ENCODE measurements around the gene TUBGCP6. TPM values are rescaled to one million over a fixed set of nuclear protein-coding genes. Genes with fewer than 3 reads are reported as not detected.

The TUBGCP6 gene
- total RNA-seq, 4 donors from 2014 or later, result 43.8 to 110 (median 73.1) TPM

- intact Hi-C loops (cut with DNase I; ENCODE audit: low total_unique reads), result no loop called here
- peaks cover 0 to 55% (median 24%) of the 10 kb centered on the region in 4 donors for H3K36me3 ChIP-seq
- H3K4me1 ChIP-seq, result no peaks in the 10 kb centered on the region
- 92% methylated on average over 36 of the region's 36 CpGs; no CpG with 5 or more reads in 1 of the 2 donors for WGBS, 2 donors (ENCODE audit: low coverage in 1 of 2)
- TF ChIP-seq EP300 (IDR thresholded peaks at IDR 0.05; ENCODE audit: low read depth) (no peak), POLR2A (IDR thresholded peaks at IDR 0.05) (no peak), CTCF (IDR thresholded peaks at IDR 0.05) (no peak), POLR2AphosphoS5 (IDR thresholded peaks at IDR 0.05) (no peak)
- no peak overlapping the region for H3K27ac ChIP-seq
- in situ Hi-C loops (cut with MboI; ENCODE audit: low pct_ligation_motif_present in 1 of 4, low pct_unique_long_range_greater_than_20kb in 1 of 4, low sequenced_read_pairs in 3 of 4), result no loop called here
- no peaks in the 10 kb centered on the region for H3K27me3 ChIP-seq
- DNase-seq, result no peak
- H3K4me3 ChIP-seq, result no peak overlapping the region
- H3K9me3 ChIP-seq, result no peaks in the 10 kb centered on the region
These were observed 36.5 kb upstream of the TUBGCP6 start for GRCh38 chr22:50281384-50281760.

- in situ Hi-C loops (cut with MboI; ENCODE audit: low pct_ligation_motif_present in 1 of 4, low pct_unique_long_range_greater_than_20kb in 1 of 4, low sequenced_read_pairs in 3 of 4) (no loop called here), intact Hi-C loops (cut with DNase I; ENCODE audit: low total_unique reads) (no loop called here)
- H3K4me1 ChIP-seq, result no peaks in the 10 kb centered on the region
- H3K27ac ChIP-seq, result no peak overlapping the region
- peaks cover 0 to 51% (median 21%) of the 10 kb centered on the region in 4 donors for H3K36me3 ChIP-seq
- DNase-seq, result no peak
- H3K9me3 ChIP-seq, result no peaks in the 10 kb centered on the region
- no peak overlapping the region for H3K4me3 ChIP-seq
- no peak for TF ChIP-seq POLR2AphosphoS5 (IDR thresholded peaks at IDR 0.05)
- no peak for TF ChIP-seq EP300 (IDR thresholded peaks at IDR 0.05; ENCODE audit: low read depth)
- TF ChIP-seq CTCF (IDR thresholded peaks at IDR 0.05), result no peak
- no peak for TF ChIP-seq POLR2A (IDR thresholded peaks at IDR 0.05)
- no peaks in the 10 kb centered on the region for H3K27me3 ChIP-seq
- WGBS, 2 donors (ENCODE audit: low coverage in 1 of 2), result 94% methylated on average over 47 of the region's 47 CpGs; no CpG with 5 or more reads in 1 of the 2 donors
These were observed 36.0 kb upstream of the TUBGCP6 start for GRCh38 chr22:50280708-50281383.

- Histone ChIP-seq H3K36me3 (peaks cover 0 to 52% (median 21%) of the 10 kb centered on the region in 4 donors), H3K4me3 (no peak overlapping the region), H3K4me1 (no peaks in the 10 kb centered on the region), H3K27ac (no peak overlapping the region), H3K27me3 (no peaks in the 10 kb centered on the region), H3K9me3 (no peaks in the 10 kb centered on the region)
- TF ChIP-seq POLR2A (IDR thresholded peaks at IDR 0.05) (no peak), EP300 (IDR thresholded peaks at IDR 0.05; ENCODE audit: low read depth) (no peak), POLR2AphosphoS5 (IDR thresholded peaks at IDR 0.05) (no peak), CTCF (IDR thresholded peaks at IDR 0.05) (no peak)
- WGBS, 2 donors (ENCODE audit: low coverage in 1 of 2), result 94% methylated on average over 28 of the region's 38 CpGs; no CpG with 5 or more reads in 1 of the 2 donors
- in situ Hi-C loops (cut with MboI; ENCODE audit: low pct_ligation_motif_present in 1 of 4, low pct_unique_long_range_greater_than_20kb in 1 of 4, low sequenced_read_pairs in 3 of 4) (no loop called here), intact Hi-C loops (cut with DNase I; ENCODE audit: low total_unique reads) (no loop called here)
- DNase-seq, result no peak
These were observed 35.3 kb upstream of the TUBGCP6 start for GRCh38 chr22:50280022-50280707.

- DNase-seq, result no peak
- Histone ChIP-seq H3K9me3 (no peaks in the 10 kb centered on the region), H3K36me3 (peaks cover 0 to 52% (median 22%) of the 10 kb centered on the region in 4 donors), H3K4me1 (no peaks in the 10 kb centered on the region), H3K4me3 (no peak overlapping the region), H3K27ac (no peak overlapping the region), H3K27me3 (no peaks in the 10 kb centered on the region)
- intact Hi-C loops (cut with DNase I; ENCODE audit: low total_unique reads), result loop anchor here (5.0 kb wide), 1 partner anchor 48 kb away; the partner anchor contains the start of gene DENND6B
- in situ Hi-C loops (cut with MboI; ENCODE audit: low pct_ligation_motif_present in 1 of 4, low pct_unique_long_range_greater_than_20kb in 1 of 4, low sequenced_read_pairs in 3 of 4), result loop anchor here in 2 of 4 donors (5.0 to 10.0 kb wide), 2 partner anchors 48 to 56 kb away; partner anchors contain the start of gene DENND6B (in 1 of the 2)
- WGBS, 2 donors (ENCODE audit: low coverage in 1 of 2), result 91% methylated on average over 26 of the region's 30 CpGs; no CpG with 5 or more reads in 1 of the 2 donors
- no peak for TF ChIP-seq POLR2AphosphoS5 (IDR thresholded peaks at IDR 0.05)
- no peak for TF ChIP-seq CTCF (IDR thresholded peaks at IDR 0.05)
- TF ChIP-seq EP300 (IDR thresholded peaks at IDR 0.05; ENCODE audit: low read depth), result no peak
- TF ChIP-seq POLR2A (IDR thresholded peaks at IDR 0.05), result no peak
These were observed 34.3 kb upstream of the TUBGCP6 start for GRCh38 chr22:50278956-50279619.

All from transverse colon (tissue), 4 donors.